GM19193 (cell line): ENCODE data around the gene SUV39H2.

Experiments used
- POLR2A ChIP-seq: IDR thresholded peaks from 4 replicates; pipeline ENCODE4 v1.6.1; 2011; ENCODE audit not compliant: insufficient read depth, insufficient read length; ENCODE audit errors: extremely low read depth

Gene SUV39H2

DNA sequence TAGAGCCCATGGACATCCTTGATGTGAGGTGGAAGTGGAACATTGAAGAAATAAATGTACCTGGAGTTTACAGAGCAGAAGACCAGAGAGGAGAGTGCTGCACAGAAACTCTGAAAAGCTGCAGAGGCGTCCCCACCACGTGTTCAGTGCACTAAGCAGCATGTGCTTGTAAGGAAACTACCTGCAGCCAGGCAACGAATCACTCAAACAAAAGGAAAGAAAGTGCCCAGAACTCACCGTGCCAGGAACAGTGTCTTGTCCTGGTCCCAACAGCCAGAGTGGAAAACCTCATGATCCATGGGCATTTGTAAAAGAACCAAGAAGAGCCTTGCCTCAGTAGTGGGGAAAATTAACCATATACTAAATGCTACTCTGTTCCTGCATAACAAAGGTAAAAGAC is 32.3 kb downstream of the SUV39H2 start:
- TF ChIP-seq POLR2A, result no peak

DNA sequence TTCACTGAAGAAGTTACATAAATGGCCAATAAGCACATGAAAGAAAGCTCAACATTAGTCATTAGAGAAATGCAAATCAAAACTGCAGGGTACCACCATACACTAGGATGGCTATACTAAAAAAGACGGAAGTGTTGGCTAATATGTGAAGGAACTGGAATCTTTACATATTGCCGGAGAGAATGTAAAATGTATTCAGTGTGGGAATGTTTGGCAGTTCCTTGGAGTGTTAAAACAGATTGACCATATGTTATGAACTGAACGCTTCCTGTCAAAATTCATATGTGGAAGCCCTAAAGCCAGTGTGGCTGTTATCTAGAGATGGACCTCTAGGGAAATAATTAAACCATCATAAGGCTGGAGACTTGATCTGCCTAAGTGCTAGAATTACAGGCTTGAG is 33.1 kb downstream of the SUV39H2 start:
- TF ChIP-seq POLR2A, result no peak

- no peak for TF ChIP-seq POLR2A
These were observed 37.9 kb downstream of the SUV39H2 start for GRCh38 chr10:14916600-14916999.

DNA sequence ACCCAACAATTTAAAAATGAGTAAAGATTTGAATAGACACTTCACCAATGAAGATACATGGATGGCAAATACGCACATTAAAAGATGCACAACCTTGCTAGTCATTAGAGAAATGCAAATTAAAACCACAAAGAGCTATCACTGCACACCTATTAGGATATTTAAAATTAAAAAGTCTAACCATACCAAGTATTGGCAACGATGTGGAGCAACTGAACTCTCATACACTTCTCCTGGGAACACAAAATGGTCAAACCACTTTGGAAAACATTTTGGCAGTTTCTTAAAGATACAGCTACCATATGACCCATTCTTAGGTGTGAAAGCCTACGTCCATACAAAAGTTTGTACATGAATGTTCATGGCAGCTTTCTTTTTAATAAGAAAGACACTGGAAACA is 39.2 kb downstream of the SUV39H2 start:
- TF ChIP-seq POLR2A, result no peak

GRCh38 chr10:14918964-14919363 is 40.3 kb downstream of the SUV39H2 start:
- no peak for TF ChIP-seq POLR2A

DNA sequence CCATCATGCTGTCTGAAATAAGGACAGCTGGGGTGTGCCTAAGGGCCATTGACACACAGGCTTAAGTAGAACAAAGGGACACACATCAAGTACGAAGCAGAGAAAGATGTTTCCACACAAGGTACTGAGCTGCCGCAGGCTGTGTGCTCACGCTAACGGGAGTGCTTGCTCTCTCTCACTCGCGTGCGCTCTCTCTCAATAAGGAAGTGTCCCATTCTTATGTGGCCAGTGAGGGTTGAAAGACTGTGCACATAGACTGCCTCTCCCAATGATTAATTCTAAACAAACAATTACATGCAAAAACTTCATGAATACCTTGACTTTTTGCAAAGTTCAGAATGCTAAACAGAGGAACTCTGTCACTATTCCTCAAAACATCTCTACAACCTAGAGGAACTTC is 45.3 kb downstream of the SUV39H2 start:
- TF ChIP-seq POLR2A, result no peak

- no peak for TF ChIP-seq POLR2A
These were observed 46.6 kb downstream of the SUV39H2 start for GRCh38 chr10:14925268-14925667.

DNA sequence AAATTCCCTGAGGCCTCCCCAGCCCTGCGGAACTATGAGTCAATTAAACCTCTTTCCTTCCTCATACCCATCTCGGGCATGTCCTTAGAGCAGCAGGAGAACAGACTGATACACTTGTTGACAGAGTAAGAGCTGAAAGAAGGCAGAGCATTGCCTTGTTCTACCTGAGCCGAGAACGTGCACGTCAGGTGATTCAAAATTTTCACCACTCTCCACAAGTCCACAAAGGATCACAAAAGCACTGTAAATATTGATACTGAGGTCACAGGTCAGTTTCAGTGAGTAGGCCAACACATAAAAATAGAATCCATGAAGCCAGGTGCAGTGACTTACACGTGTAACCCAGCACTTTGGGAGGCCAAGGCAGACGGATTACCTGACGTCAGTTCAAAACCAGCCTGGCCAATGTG is 47.4 kb downstream of the SUV39H2 start:
- no peak for TF ChIP-seq POLR2A

DNA sequence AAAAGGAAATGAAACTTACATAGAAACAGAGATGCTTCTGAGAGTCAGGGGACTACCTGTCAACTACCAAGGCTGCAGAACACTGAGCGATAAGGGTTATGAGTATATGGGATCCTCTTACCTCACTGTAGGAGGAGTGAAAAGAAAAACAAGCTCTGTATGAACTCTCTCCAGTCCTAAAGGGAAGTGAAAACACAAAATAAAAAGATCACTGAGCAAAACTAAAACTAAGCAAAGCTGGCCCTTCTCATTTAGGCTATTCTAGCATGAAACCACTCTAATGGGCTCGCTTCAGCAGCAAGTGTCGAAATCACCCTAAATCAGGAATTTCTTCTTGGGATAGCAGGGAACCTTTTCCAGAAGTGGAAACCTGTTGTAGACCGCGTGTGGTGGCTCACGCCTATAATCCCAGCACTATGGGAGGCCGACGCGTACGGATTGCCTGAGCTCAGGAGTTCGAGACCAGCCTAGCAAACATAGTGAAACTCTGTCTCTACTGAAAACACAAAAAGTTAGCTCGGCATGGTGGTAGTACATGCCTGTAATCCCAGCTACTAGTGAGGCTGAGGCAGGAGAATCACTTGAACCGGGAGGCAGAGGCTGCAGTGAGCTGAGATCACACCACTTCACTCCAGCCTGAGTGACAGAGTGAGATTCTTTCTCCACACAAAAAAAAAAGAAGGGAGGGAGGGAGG is 48.2 kb downstream of the SUV39H2 start:
- TF ChIP-seq POLR2A, result no peak

- TF ChIP-seq POLR2A, result no peak
These were observed 51.9 kb downstream of the SUV39H2 start for GRCh38 chr10:14930610-14931009.

- TF ChIP-seq POLR2A, result no peak
These were observed 57.9 kb downstream of the SUV39H2 start for GRCh38 chr10:14936584-14936983.

DNA sequence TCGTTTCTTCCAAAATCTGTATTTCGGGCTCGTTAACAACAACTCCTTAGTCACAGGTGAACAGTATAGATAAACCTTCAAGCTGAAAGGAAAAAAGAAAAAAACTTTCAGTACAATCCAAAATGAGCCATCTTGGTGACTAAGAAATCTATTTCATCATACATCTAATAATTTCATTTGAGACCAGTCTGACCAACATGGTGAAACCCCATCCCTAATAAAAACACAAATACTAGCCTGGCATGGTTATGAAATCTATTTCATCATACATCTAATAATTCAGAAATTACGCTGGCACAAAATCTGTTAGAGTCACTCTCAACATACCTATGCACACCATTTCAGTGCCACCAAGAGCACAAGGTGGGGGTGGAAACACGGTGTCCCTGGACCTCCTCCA is 66.4 kb downstream of the SUV39H2 start:
- no peak for TF ChIP-seq POLR2A

DNA sequence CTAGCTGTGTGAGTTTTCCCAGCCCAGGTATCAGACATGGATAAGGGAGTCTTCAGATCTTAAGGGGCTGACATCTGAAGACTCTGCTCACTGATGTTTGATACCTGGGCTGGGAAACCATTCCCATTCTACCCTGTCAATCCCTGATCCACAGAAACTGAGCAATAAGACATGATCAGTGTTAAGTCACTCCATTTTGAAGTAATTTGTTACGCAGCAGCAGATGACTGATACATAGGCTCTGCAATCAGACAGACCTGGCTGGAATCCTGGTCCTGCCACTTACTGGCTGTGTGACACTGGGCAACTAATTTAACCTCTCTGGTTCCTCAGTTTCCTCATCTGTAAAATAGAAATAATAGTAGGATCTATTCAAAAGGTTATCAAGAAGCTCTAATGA is 68.6 kb downstream of the SUV39H2 start:
- no peak for TF ChIP-seq POLR2A

- no peak for TF ChIP-seq POLR2A
These were observed 70.6 kb downstream of the SUV39H2 start for GRCh38 chr10:14949291-14949690.

- no peak for TF ChIP-seq POLR2A
These were observed 74.3 kb downstream of the SUV39H2 start for GRCh38 chr10:14952851-14953423.

GRCh38 chr10:14953424-14954000 is 74.8 kb downstream of the SUV39H2 start:
- TF ChIP-seq POLR2A, result no peak
